Retinal pigment epithelial cell (primary cell): ENCODE results near the gene LRRC75A.

Experiments
- DNase-seq: peaks from one replicate; pipeline ENCODE4 v3.0.0-alpha.2; 2010; ENCODE audit warnings: low read depth
- H3K4me3 ChIP-seq: 2 replicates; pipeline ENCODE4 v1.5.1; 2011; ENCODE audit warnings: mild to moderate bottlenecking, low read length, control low read depth, moderate library complexity
- CTCF ChIP-seq: conservative IDR thresholded peaks from 2 replicates; pipeline ENCODE4 v1.5.1; 2011; ENCODE audit warnings: low read depth, low read length, control low read depth, inconsistent platforms

LRRC75A gene

DNA sequence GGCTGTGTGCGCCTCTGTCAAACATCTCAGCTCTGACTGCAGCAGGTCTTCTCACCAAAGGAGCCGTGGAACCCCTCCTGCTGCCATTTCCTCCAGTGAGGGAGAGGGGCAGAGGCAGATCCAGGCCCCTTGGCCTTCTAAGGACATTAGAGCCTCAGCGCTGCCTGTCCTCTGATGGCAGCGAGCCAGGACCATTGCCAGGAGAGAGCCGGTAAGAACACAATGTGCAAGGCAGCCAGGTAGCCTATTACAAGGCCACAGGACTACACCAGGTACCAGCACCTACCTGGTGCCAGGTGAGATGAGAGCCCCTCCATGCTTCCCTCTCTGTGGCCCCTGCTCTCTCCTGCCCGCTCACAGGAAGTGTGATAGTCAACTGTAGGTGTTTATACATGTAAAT lies 11.0 kb downstream of the LRRC75A start:
- H3K4me3 ChIP-seq = no peak overlapping the region
- no peak for DNase-seq
- TF ChIP-seq CTCF = no peak

- H3K4me3 ChIP-seq = no peak overlapping the region
- no peak for DNase-seq
- TF ChIP-seq CTCF = no peak
These were observed 12.7 kb downstream of the LRRC75A start for GRCh38 chr17:16479264-16479663.

- DNase-seq = no peak
- no peak overlapping the region for H3K4me3 ChIP-seq
- no peak for TF ChIP-seq CTCF
These were observed 13.3 kb downstream of the LRRC75A start for GRCh38 chr17:16478649-16479048.

DNA sequence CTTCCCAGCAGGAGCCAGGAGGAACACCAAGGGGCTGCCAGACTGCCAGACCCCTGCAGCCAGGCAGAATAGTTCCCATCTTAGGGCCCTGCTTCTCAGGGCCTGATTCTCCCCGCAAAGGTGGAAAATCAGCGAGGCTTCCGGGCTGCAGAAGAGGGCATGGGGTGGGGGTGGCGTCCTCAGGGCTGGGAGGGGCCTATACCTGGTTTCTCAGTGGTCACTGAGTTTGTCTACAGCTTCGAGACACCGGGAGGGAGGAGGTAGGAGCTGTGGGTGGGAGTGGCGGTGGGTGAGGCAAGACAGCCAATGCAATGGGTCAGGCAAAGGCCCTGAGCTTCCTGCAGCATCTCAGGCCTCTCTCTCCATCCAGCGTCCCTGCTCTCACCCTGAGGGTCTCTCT lies 14.3 kb downstream of the LRRC75A start:
- DNase-seq = no peak
- no peak for TF ChIP-seq CTCF
- no peak overlapping the region for H3K4me3 ChIP-seq

DNA sequence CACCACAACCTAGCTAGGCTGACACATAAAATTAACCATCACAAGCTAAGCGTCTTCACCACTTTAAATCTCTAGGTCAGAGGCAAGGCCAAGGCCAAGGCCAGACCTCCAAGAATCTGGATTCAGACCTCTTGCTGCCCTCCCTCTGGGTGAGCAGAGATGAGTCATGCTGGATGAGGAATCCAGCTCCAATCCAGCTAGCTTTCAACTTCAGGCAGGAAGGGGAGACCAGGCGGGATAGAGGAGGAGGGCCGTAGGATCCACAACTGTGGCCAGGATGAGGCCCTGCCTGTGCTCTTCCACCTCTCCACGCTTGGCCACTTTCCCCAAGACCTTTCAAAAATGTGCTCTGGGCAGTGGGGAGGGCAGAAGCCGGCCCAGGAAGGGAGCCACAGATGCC lies 14.7 kb downstream of the LRRC75A start:
- no peak for TF ChIP-seq CTCF
- H3K4me3 ChIP-seq = no peak overlapping the region
- DNase-seq = peak; percentile 42

GRCh38 chr17:16475179-16475704 lies 16.8 kb downstream of the LRRC75A start:
- no peak for DNase-seq
- no peak overlapping the region for H3K4me3 ChIP-seq
- TF ChIP-seq CTCF = no peak

DNA sequence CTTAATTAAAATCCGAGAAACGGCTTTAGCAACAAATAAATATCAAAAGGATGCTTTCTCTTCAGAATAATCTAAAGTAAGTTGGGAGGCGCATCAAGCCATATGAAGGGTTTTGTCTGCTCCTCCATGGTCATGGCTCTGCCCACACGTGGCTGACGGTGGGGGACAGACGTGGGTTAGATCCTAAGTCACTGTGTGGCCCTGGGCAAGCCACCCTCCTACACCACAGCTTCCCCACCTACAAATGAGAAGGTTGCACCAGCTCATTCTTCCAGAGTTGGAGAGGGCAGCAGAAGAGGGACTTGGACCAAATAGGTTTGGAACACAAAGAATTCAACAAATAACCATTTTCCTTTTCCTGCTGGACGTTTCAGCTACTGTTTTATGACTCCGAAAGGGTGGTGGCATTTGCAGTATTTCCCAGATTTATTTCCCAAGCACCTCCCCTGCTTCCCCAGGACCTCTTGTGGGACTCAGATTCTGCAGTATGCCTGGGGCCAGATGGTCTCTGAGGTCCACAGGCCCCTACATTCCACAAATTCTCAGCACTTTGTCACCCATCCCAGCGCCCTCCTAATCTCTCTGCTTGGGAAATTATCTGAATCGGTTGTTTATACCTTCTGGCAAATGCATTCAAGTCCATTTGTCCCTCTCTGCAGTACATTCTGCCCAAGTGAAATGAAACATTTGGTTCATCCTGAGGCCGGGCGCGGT lies 17.8 kb downstream of the LRRC75A start:
- no peak for DNase-seq
- TF ChIP-seq CTCF = no peak
- no peak overlapping the region for H3K4me3 ChIP-seq
